ENCODE results near the gene GFI1. TPM values are rescaled to one million over a fixed set of nuclear protein-coding genes. Genes with fewer than 3 reads are reported as not detected.
A peak's percentile ranks its signal among the peaks of the same experiment; 100 is the strongest.

GFI1 gene
- total and polyA plus RNA-seq, 2 of the 13 experiments (the other 11 are each of a cell fraction or from before 2014, with no cell fraction given): 10.3 to 10.5 TPM

- no peaks in the 10 kb centered on the region; a peak in 2 of 5 replicates for H3K27me3 ChIP-seq (ENCODE audit: control insufficient read depth in 1 of 2, insufficient read depth in 2 of 2, low read length in 2 of 2)
- peak overlapping the region; percentile 87 for H3K4me2 ChIP-seq (ENCODE audit: low read depth, low read length)
- BruUV-seq (replicated peaks): no TSS peak
- 2% methylated on average over 12 of the region's 82 CpGs for WGBS (ENCODE audit: low lambda C conversion rate)
- FAIRE-seq (no peak), DNase-seq (ENCODE audit: low spot score) (peak; percentile 49), ATAC-seq (peak; percentile 86)
- in situ Hi-C loops (cut with HindIII; ENCODE audit: extremely low pct_ligation_motif_present, low pct_unique_long_range_greater_than_20kb): no loop called here
- no peak overlapping the region for H2AFZ ChIP-seq (ENCODE audit: low read length)
- peaks cover 24% of the 10 kb centered on the region for H3K4me1 ChIP-seq (ENCODE audit: insufficient read depth, low read length)
- H3K4me3 ChIP-seq (replicated peaks in 1 of 3; ENCODE audit: insufficient read depth in 1 of 3, low read depth in 2 of 3, low read length in 3 of 3): peak overlapping the region; percentile 68 to 89 (median 87)
- H3K9ac ChIP-seq (ENCODE audit: insufficient read depth, low read depth, low read length): peak overlapping the region; percentile 78
- intact Hi-C loops (cut with micrococcal nuclease; ENCODE audit: unreplicated experiment): loop anchor here (1.0 to 2.0 kb wide), 4 partner anchors 19 to 114 kb away; no protein-coding TSS in a partner anchor
- ChIA-PET POLR2A (interaction anchor here (1.1 to 3.8 kb wide), 6 partner anchors 8 to 110 kb away, joined by 3 to 26 read pairs (median 10); no protein-coding TSS in a partner anchor), CTCF (ENCODE audit: low intra/inter-chr PET ratio, low total read pairs) (no interaction called here)
- no peaks in the 10 kb centered on the region for H3K9me3 ChIP-seq (ENCODE audit: low read length)
- no peaks in the 10 kb centered on the region for H3K79me2 ChIP-seq (ENCODE audit: insufficient read depth, low read length)
- peak overlapping the region; percentile 77 for H3K27ac ChIP-seq (ENCODE audit: extremely low read length, insufficient read depth, low read length)
- H4K20me1 ChIP-seq (ENCODE audit: insufficient read depth, low read length): no peaks in the 10 kb centered on the region
- no peaks in the 10 kb centered on the region for H3K36me3 ChIP-seq (replicated peaks in 1 of 2; ENCODE audit: control insufficient read depth in 1 of 2, insufficient read depth in 2 of 2, low read length in 2 of 2)
- TF ChIP-seq IRF9 (CRISPR knock-in tag; IDR thresholded peaks at IDR 0.05; ENCODE audit: borderline replicate concordance) (0 out of 2 replicates have a peak, but pooled peaks have one; percentile 67), ZNF430 (CRISPR knock-in tag; IDR thresholded peaks at IDR 0.05) (no peak; the same call in 1 of the 2 replicates), TAF1 (CRISPR knock-in tag; IDR thresholded peaks at IDR 0.05) (peak; percentile 67), AGO2 (optimal IDR thresholded peaks at IDR 0.05; ENCODE audit: low read depth, low read length) (peak; percentile 90), TRAFD1 (CRISPR knock-in tag; IDR thresholded peaks at IDR 0.05; ENCODE audit: borderline replicate concordance) (no peak), USF2 (IDR thresholded peaks at IDR 0.05; ENCODE audit: low read depth, low read length) (no peak), USF2 (CRISPR knock-in tag; IDR thresholded peaks at IDR 0.05; ENCODE audit: borderline replicate concordance) (no peak), MXD3 (CRISPR knock-in tag; IDR thresholded peaks at IDR 0.05) (peak; percentile 41; the same call in 1 of the 2 replicates), ZNF589 (CRISPR knock-in tag; conservative IDR thresholded peaks at IDR 0.05) (no peak), ATF3 (CRISPR knock-in tag; IDR thresholded peaks at IDR 0.05) (no peak), PLRG1 (conservative IDR thresholded peaks at IDR 0.05) (no peak), THAP11 (CRISPR knock-in tag; IDR thresholded peaks at IDR 0.05) (peak; percentile 36; the same call in 1 of the 2 replicates), KMT2A (CRISPR knock-in tag; IDR thresholded peaks at IDR 0.05) (peak; percentile 54; the same call in 1 of the 2 replicates), HDAC1 (CRISPR knock-in tag; IDR thresholded peaks at IDR 0.05) (peak; percentile 61), HIVEP1 (CRISPR knock-in tag; IDR thresholded peaks at IDR 0.05) (no peak; the same call in 1 of the 2 replicates), ZFP82 (CRISPR knock-in tag; IDR thresholded peaks at IDR 0.05; ENCODE audit: borderline replicate concordance) (no peak), ZNF556 (CRISPR knock-in tag; IDR thresholded peaks at IDR 0.05; ENCODE audit: borderline replicate concordance) (no peak; the same call in 1 of the 2 replicates), ZNF7 (CRISPR knock-in tag; IDR thresholded peaks at IDR 0.05) (no peak)
Measured at GRCh38 chr1:92485381-92486250, 1.1 kb downstream of the GFI1 start.

All from HepG2 (cell line).